Fibroblast of skin of right quadriceps (primary cell): ENCODE data around the gene NACC2.

ENCODE experiments used
- DNase-seq: peaks from one replicate; pipeline ENCODE4 v3.0.0-alpha.2; 2013

Gene NACC2

GRCh38 chr9:135990468-135991429 lies 104.3 kb downstream of the NACC2 start:
- peak; percentile 78 for DNase-seq

DNA sequence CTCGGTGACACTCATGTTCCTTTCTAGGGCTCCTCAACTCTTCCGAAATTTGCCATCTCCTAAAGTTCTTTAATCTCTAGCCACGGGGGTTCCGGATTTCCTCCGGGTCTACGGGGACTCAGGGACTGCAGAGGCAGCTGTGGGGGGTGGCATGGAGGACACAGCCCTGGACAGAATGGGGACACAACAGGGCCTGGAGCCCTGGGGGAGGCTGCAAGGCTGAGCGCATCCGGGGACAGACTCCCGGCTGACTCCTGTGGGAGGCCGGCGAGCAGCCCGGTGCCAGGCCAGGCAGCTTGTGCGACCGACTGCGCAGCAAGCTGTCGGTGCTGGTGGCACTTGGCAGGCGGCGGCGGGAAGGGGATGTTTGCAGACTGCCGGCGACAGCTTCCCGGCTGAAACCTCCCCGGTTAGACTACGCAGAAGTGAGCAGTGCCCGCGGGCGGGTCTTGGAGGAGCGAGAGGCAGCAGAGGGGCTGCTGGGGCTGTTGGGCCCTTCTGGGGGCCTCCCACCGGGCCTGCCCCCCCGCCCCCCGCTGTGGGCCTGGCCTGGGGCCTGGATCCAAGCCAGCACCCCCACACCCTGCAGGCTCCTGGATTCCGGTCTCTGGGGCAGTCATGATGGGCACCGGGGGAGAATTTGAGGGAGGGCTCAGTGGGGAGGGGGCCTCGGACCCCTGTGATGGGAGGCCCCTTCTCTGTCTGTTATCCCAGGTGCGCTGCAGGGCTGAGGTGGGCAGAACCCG lies 105.2 kb downstream of the NACC2 start:
- no peak for DNase-seq

DNA sequence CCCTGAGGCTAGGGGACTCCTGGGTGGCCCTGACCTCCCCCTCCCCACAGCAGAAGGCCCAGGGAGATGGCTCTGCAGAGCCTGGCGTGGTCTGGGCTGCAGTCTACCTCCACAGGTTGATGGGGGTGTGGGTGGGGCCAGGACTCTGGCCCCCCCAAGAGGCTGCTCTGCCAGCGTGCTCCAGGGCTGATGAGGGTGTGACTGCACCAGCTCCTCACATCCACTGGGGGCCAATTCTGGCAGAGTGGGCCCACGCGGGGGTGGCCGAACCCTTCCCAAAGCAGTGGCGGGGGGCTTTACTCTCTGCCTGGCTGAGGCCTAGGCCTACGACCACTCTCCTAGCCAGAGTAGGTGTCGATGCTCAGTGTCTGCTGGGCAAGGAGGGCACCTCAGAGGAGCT lies 105.9 kb downstream of the NACC2 start:
- DNase-seq = no peak

DNA sequence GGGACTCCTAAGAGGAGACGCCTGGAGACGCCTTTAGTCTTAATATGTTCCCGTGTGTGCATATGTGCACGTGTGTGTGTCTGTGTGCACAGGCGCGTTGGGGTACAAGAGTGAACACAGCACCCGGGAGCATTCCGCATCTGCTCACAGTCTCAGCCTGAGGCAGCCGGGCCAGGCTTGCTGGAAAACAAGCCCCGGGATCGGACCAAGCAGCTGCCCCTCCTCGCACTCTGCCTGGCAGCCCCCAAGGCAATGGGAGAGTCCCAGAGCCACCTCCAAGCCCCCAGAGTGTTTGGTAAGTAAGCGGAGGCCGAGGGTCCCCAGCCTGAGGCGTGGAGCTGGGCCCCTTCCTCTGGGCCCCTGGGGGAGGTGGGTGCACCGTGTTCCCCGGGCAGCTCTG lies 106.6 kb downstream of the NACC2 start:
- no peak for DNase-seq

- no peak for DNase-seq
These were observed 107.2 kb downstream of the NACC2 start for GRCh38 chr9:135987838-135988404.

DNA sequence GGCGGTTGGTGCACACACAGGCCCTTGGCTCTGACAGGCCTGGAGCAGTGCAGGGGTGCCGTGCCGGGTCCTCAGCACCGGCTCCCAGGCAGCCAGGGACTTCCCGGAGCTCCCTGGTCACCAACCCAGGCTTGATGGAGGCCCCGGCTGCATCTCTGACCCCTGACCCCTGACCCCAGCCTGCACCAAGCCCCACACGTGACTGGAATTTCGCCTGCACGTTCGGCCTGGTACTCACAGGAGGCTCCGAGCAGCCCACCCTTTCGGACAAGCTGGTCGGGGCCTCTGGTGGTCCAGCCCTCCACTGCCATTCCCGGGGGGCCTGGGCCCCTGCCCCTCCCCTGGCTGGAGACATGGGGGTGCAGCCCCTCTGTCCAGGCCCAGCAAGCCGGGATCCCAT lies 108.5 kb downstream of the NACC2 start:
- DNase-seq = no peak

DNA sequence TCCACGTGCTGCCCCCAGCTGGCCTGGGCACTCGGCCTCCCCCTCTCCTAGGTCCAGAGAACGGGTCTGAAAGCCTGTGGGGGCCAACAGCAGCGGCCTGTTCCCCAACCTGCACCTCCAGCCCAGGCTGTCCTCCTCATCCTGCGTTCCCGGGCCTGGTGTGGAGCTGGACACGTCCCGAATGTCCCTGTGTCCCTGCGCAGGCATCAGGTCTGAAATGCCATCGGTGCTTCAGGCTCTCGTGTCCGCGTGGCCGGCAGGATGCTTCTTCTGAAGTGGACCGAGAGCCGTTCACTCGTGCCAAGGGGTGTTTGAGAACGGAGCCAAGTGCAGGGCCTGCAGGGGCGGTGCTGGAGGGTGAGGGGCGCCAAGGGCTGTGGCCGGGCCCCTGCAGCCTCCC lies 109.2 kb downstream of the NACC2 start:
- DNase-seq = no peak

DNA sequence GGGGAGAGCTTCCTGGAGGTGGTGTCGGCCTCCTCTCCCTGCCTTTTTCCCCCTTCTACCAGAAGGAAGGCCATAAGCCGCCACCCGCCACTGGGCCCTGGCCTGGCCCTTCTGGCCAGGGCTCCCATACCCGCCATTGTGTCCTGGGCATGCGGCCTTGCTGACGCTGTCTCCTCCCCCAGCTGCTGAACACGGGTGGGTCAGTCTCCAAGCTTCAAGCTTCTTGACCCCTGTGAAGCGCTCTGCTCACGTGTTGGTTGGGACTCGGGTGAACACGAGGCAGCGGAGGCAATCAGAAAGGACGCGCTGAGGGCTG lies 109.7 kb downstream of the NACC2 start:
- DNase-seq = no peak

DNA sequence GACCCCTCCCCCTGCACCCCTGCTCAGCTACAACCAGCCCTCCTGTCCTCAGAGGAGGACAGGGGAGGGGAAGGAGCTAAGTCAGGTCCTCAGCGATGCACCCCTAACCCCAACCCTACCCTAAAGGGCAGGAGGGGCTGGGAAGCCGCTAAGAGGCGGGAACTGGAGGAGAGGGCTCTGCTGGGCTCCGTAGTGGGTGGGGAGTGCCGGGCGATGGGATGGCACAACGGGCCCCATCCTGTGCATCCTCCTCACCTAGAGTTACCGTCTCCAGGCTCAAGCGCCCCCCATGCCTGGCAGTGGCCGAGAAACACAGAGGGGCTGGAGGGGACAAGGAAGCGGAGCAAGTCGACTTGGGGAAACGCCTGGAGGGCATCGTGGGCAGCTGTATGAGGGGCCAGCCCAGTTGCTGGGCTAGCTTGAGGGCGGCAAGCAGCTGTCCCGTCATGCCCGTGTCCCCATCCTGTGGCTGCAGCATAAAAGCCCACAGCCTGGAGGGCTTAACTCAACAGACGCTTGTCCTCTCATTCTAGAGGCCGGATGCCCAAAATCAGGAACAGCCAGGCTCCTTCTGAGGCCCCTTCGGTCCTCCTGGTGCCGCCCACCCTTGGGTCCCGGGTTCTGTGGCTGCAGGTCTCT lies 110.9 kb downstream of the NACC2 start:
- no peak for DNase-seq

DNA sequence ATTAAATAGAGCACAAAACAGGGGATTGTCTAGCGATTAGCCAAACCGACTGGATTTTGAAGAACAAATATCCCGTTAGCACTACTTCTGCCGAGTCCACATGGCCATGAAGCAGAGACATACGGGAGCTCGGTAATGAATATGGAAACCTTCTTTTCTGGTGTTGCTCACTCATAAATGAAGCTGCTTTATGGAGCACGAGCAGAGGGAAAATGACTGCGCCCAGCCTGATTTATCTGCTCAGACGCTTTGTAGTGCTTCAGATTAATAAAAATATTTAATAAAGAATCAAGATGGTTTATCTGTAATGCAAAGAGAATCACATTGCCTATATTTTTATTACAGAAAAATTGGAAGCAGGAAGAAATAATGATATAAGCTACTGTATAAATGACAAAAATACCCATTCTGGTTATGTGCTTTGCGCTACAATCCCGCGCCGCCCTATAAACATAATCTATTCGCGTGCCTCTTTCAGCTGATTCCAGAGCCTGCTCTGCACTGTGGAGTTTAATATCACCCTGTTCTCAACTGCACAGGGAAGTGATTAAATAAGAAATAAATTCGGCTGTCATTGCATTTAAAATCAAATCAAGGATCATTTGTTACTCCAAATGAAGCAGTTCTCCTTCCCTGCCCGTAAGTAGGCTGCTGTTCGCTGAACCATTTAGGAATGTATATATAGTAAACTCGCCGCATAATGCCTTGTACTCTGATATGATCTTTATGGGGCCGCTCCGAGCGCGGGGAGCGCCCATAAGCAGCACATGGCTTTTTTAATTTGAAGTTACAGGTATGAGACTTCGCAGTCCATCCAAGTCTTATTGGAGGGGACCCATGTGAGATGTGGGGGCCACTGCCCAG lies 111.6 kb downstream of the NACC2 start:
- DNase-seq = no peak

- no peak for DNase-seq
These were observed 112.4 kb downstream of the NACC2 start for GRCh38 chr9:135982499-135983207.

GRCh38 chr9:135980926-135981630 lies 114.0 kb downstream of the NACC2 start:
- no peak for DNase-seq

DNA sequence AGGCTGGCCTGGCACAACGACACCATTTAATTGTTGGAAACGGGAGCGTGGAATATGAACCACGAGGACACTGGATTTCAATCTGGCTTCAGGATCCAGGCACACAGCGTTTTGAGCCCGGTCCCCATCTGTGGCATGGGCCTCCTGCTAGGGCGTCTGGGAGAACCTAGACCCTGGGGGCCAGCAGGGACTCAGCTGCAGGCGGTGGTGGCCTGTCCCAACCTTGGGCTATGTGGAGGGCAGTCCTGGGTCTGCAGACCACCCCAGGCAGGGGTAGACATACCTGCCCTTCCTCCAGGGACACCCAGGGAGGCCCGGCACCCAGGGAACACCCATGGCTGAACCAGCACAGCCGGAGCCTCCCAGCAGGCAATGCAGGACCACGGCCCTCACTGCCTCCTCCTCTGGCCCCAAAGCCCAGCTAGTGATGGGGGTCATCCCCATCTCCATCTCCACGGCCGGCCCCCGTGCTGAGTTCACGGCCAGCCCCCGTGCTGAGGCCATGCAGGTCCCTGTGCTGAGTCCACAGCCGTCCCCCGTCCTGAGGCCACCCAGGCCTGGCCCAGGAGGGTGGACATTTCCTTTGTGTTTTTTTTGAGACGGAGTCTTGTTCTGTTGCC lies 115.4 kb downstream of the NACC2 start:
- DNase-seq = no peak

DNA sequence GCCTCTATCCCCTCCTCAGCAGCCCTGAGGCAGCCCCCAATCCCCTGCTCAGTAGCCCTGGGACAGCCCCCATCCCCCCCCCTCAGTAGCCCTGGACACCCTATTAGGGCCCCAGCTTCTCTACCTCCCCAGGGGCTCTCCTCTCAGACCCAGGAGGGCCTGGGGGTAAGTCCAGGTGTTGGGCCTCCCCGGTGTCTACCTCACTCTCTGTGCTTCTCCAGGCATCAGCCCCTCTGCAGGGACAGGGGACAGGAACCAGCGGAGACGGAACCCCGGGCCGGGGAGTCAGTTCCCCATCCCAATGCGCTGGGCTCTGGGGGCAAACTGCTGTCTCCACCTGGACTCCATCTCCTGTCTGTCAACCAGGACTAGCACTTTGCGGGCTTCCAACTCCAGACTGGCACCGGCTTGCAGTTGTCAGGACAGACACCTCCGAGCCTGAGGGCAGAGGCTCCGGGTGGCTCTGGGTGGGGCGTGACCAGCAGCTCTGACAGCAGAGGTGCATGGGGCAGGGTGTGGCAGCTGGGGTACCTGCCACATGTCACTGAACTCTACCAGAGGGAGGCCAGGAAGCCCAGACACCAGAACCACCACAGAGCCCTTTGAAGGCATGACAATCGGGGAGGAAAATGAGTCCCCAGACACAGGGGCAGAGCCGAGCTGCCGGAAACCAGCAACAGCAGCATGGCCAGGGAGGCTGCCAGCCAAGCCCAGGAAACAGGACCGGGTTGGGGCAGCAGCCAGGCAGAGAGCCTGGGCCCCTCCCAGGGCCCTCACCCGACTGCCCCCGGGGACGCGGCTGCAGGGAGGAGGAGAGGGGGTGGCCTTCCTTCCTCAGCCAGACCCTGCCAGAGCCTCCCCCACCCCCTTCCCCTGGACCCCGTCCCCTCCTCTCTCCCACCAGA lies 116.2 kb downstream of the NACC2 start:
- DNase-seq = no peak

GRCh38 chr9:135976944-135977343 lies 118.1 kb downstream of the NACC2 start:
- no peak for DNase-seq

- DNase-seq = no peak
These were observed 118.6 kb downstream of the NACC2 start for GRCh38 chr9:135976531-135976930.

DNA sequence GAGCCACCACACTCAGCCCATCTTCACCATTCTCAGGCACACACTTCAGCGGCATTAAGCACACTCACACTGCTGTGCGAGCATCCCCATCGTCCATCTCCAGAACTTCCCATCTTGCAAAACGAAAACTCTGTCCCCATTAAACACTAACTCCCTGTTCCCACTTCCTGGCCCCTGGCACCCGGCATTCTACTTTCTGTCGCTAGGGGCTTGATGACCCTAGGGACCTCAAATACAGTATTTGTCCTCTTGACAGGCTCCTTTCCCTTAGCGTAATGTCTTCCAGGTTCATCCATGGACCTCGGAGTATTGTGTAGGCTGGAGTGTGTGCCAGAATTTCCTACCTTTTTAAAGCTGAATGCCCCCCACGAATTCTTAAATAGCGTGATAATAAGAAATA lies 119.3 kb downstream of the NACC2 start:
- no peak for DNase-seq

DNA sequence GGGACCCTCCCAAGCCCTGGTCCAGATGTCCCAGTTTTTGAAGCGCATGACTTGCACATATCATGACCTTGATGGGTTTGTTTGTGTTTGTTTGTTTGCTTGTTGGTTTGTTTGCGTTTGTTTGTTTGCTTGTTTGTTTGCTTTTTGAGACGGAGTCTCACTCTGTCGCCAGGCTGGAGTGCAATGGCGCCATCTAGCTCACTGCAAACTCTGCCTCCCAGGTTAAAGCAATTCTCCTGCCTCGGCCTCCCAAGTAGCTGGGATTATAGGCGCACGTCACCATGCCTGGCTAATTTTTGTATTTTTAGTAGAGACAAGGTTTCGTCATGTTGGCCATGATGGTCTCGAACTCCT lies 120.9 kb downstream of the NACC2 start:
- DNase-seq = no peak
